Measurements from ENCODE around the gene DNAJB1.
"Not testable (repeated sequence)": the region's sequence is repeated elsewhere in the genome, so short reads cannot be mapped to it uniquely, and the experiment has no call there.

DNA sequence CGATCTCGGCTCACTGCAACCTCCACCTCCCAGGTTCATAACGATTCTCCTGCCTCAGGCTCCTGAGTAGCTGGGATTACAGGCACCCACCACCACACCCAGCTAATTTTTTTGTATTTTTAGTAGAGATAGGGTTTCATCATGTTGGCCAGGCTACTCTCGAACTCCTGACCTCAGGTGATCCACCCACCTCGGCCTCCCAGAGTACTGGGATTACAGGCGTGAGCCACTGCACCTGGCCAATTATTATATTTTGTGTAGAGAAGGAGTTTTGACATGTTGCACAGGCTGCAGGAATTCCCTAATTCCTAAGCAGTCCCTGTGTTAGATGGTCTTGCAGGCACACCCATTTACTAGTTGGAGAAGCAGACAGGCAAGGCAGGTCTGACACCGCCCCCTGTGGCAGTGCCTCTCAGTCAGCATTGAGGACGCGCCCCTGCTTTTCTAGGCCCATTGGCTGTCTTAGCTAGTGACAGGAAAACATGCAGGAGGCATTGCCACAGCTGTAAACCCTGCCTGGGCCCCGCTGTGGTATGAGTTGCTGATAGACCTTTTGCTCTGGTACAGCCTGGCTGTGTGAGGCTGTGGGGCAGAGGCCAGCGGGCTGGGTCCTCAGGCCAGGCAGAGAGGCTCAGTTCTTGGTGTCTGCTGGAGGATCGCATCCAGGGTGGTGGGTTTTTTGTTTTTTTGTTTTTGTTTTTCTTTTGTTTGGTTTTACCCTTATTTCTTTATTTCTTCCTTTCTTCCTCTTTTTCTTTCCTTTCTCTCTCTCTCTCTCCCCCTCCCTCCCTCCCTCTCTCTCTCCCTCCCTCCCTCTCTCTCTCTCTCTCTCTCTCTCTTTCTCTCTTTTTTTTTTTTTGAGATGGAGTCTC is 33.2 kb upstream of the DNAJB1 start:
- not testable (repeated sequence) for TF ChIP-seq POLR2A, EP300, POLR2AphosphoS5 (IDR thresholded peaks at IDR 0.05)
- TF ChIP-seq, protein P1, sequence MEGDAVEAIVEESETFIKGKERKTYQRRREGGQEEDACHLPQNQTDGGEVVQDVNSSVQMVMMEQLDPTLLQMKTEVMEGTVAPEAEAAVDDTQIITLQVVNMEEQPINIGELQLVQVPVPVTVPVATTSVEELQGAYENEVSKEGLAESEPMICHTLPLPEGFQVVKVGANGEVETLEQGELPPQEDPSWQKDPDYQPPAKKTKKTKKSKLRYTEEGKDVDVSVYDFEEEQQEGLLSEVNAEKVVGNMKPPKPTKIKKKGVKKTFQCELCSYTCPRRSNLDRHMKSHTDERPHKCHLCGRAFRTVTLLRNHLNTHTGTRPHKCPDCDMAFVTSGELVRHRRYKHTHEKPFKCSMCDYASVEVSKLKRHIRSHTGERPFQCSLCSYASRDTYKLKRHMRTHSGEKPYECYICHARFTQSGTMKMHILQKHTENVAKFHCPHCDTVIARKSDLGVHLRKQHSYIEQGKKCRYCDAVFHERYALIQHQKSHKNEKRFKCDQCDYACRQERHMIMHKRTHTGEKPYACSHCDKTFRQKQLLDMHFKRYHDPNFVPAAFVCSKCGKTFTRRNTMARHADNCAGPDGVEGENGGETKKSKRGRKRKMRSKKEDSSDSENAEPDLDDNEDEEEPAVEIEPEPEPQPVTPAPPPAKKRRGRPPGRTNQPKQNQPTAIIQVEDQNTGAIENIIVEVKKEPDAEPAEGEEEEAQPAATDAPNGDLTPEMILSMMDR (IDR thresholded peaks at IDR 0.05) = not testable (repeated sequence)
